HEK293 (cell line): ENCODE measurements around the gene TANK.

Experiments
- AEBP2 ChIP-seq: fragments of 450-650 bp; formaldehyde crosslinking; IDR thresholded peaks from 2 replicates; pipeline ENCODE4 v1.5.1; 2016; ENCODE audit warnings: missing biosample characterization, missing genetic modification characterization, borderline replicate concordance
- ATF2 ChIP-seq: fragments of 450-650 bp; formaldehyde crosslinking; IDR thresholded peaks from 2 replicates; pipeline ENCODE4 v1.5.1; 2016; ENCODE audit warnings: missing biosample characterization, missing genetic modification characterization, low read depth
- BCL11B ChIP-seq: fragments of 450-650 bp; formaldehyde crosslinking; IDR thresholded peaks from 2 replicates; pipeline ENCODE4 v1.5.1; 2016; ENCODE audit warnings: low read depth, missing biosample characterization, missing genetic modification characterization
- GLI4 ChIP-seq: fragments of 450-650 bp; formaldehyde crosslinking; IDR thresholded peaks from 2 replicates; pipeline ENCODE4 v1.5.1; 2016; ENCODE audit warnings: missing biosample characterization, missing genetic modification characterization
- GLIS1 ChIP-seq: fragments of 450-650 bp; formaldehyde crosslinking; IDR thresholded peaks from 2 replicates; pipeline ENCODE4 v1.5.1; 2016; ENCODE audit warnings: missing biosample characterization, missing genetic modification characterization
- HIC1 ChIP-seq: fragments of 450-650 bp; formaldehyde crosslinking; IDR thresholded peaks from 2 replicates; pipeline ENCODE4 v1.5.1; 2016; ENCODE audit warnings: missing biosample characterization, missing genetic modification characterization
- KLF10 ChIP-seq: fragments of 450-650 bp; IDR thresholded peaks from 2 replicates; pipeline ENCODE4 v1.5.1; 2018; ENCODE audit warnings: missing biosample characterization, mild to moderate bottlenecking, missing genetic modification characterization
- KLF8 ChIP-seq: fragments of 450-650 bp; formaldehyde crosslinking; IDR thresholded peaks from 2 replicates; pipeline ENCODE4 v1.5.1; 2016; ENCODE audit warnings: missing biosample characterization, missing genetic modification characterization
- SALL2 ChIP-seq: fragments of 450-650 bp; formaldehyde crosslinking; IDR thresholded peaks from 2 replicates; pipeline ENCODE4 v1.5.0; 2017; ENCODE audit warnings: missing biosample characterization, mild to moderate bottlenecking, missing genetic modification characterization, borderline replicate concordance
- YY2 ChIP-seq: fragments of 450-650 bp; formaldehyde crosslinking; IDR thresholded peaks from 2 replicates; pipeline ENCODE4 v1.5.1; 2016; ENCODE audit warnings: missing biosample characterization, missing genetic modification characterization
- ZBTB7A ChIP-seq: fragments of 450-650 bp; formaldehyde crosslinking; IDR thresholded peaks from 2 replicates; pipeline ENCODE4 v1.5.1; 2016; ENCODE audit warnings: low read depth, missing biosample characterization, missing genetic modification characterization
- ZEB2 ChIP-seq: fragments of 450-650 bp; formaldehyde crosslinking; IDR thresholded peaks from 2 replicates; pipeline ENCODE4 v1.5.1; 2016; ENCODE audit warnings: missing biosample characterization, missing genetic modification characterization
- ZFP69B ChIP-seq: fragments of 450-650 bp; formaldehyde crosslinking; IDR thresholded peaks from 2 replicates; pipeline ENCODE4 v1.5.1; 2016; ENCODE audit warnings: missing biosample characterization, missing genetic modification characterization
- ZNF114 ChIP-seq: fragments of 450-650 bp; formaldehyde crosslinking; IDR thresholded peaks from 2 replicates; pipeline ENCODE4 v1.5.0; 2017; ENCODE audit warnings: missing biosample characterization, missing genetic modification characterization
- ZNF148 ChIP-seq: fragments of 450-650 bp; formaldehyde crosslinking; IDR thresholded peaks from 2 replicates; pipeline ENCODE4 v1.5.0; 2017; ENCODE audit warnings: missing biosample characterization, missing genetic modification characterization, borderline replicate concordance
- ZNF16 ChIP-seq: fragments of 450-650 bp; formaldehyde crosslinking; IDR thresholded peaks from 2 replicates; pipeline ENCODE4 v1.5.1; 2016; ENCODE audit warnings: low read depth, missing biosample characterization, missing genetic modification characterization
- ZNF19 ChIP-seq: fragments of 450-650 bp; formaldehyde crosslinking; IDR thresholded peaks from 2 replicates; pipeline ENCODE4; 2016; ENCODE audit warnings: missing biosample characterization, missing genetic modification characterization, low read depth
- ZNF239 ChIP-seq: fragments of 450-650 bp; formaldehyde crosslinking; IDR thresholded peaks from 2 replicates; pipeline ENCODE4 v1.5.1; 2016; ENCODE audit warnings: missing biosample characterization, missing genetic modification characterization
- ZNF266 ChIP-seq: fragments of 450-650 bp; formaldehyde crosslinking; IDR thresholded peaks from 2 replicates; pipeline ENCODE4 v1.5.1; 2016; ENCODE audit warnings: missing biosample characterization, missing genetic modification characterization, low read depth
- ZNF311 ChIP-seq: fragments of 450-650 bp; formaldehyde crosslinking; IDR thresholded peaks from 2 replicates; pipeline ENCODE4 v1.5.1; 2017; ENCODE audit warnings: missing biosample characterization, missing genetic modification characterization, borderline replicate concordance
- ZNF362 ChIP-seq: fragments of 450-650 bp; formaldehyde crosslinking; IDR thresholded peaks from 2 replicates; pipeline ENCODE4 v1.5.1; 2016; ENCODE audit warnings: missing biosample characterization, missing genetic modification characterization
- ZNF366 ChIP-seq: fragments of 450-650 bp; formaldehyde crosslinking; conservative IDR thresholded peaks from 2 replicates; pipeline ENCODE4 v1.5.1; 2016; ENCODE audit warnings: missing biosample characterization, missing genetic modification characterization
- ZNF398 ChIP-seq: fragments of 450-650 bp; formaldehyde crosslinking; IDR thresholded peaks from 2 replicates; pipeline ENCODE4 v1.5.1; 2017; ENCODE audit warnings: missing biosample characterization, missing genetic modification characterization
- ZNF426 ChIP-seq: fragments of 450-650 bp; formaldehyde crosslinking; IDR thresholded peaks from 2 replicates; pipeline ENCODE4 v1.5.1; 2017; ENCODE audit warnings: missing biosample characterization, missing genetic modification characterization, mild to moderate bottlenecking, inconsistent platforms, moderate library complexity
- ZNF560 ChIP-seq: fragments of 450-650 bp; formaldehyde crosslinking; IDR thresholded peaks from 2 replicates; pipeline ENCODE4 v1.5.1; 2017; ENCODE audit warnings: missing biosample characterization, missing genetic modification characterization, borderline replicate concordance
- ZNF596 ChIP-seq: fragments of 450-650 bp; IDR thresholded peaks from 2 replicates; pipeline ENCODE4 v1.5.0; 2018; ENCODE audit warnings: missing biosample characterization, mild to moderate bottlenecking, missing genetic modification characterization, moderate library complexity
- ZNF654 ChIP-seq: fragments of 450-650 bp; formaldehyde crosslinking; IDR thresholded peaks from 2 replicates; pipeline ENCODE4 v1.5.1; 2016; ENCODE audit warnings: low read depth, missing biosample characterization, missing genetic modification characterization
- ZNF768 ChIP-seq: fragments of 450-650 bp; formaldehyde crosslinking; IDR thresholded peaks from 2 replicates; pipeline ENCODE4 v1.5.1; 2018; ENCODE audit warnings: missing biosample characterization, mild to moderate bottlenecking, missing genetic modification characterization
- ZNF792 ChIP-seq: fragments of 450-650 bp; formaldehyde crosslinking; IDR thresholded peaks from 2 replicates; pipeline ENCODE4 v1.5.1; 2016; ENCODE audit warnings: missing biosample characterization, missing genetic modification characterization

Gene TANK

GRCh38 chr2:161160226-161161073, at the start of gene TANK (continued):
- TF ChIP-seq ZNF266 (tag by site-specific recombination): no peak
- TF ChIP-seq ZNF239: no peak
- no peak for TF ChIP-seq ATF2
- no peak for TF ChIP-seq ZNF362 (tag by site-specific recombination)
- TF ChIP-seq ZNF654: no peak
- no peak for TF ChIP-seq ZNF114 (tag by site-specific recombination)
- no peak for TF ChIP-seq ZNF16 (tag by site-specific recombination)
- TF ChIP-seq ZNF19 (tag by site-specific recombination): no peak
- peak; percentile 36; the same call in 1 of the 2 replicates for TF ChIP-seq BCL11B (tag by site-specific recombination)
- no peak for TF ChIP-seq ZFP69B
- no peak for TF ChIP-seq ZNF560 (tag by site-specific recombination)
- TF ChIP-seq ZBTB7A (tag by site-specific recombination): no peak
- TF ChIP-seq GLI4 (tag by site-specific recombination): no peak
- no peak for TF ChIP-seq SALL2 (tag by site-specific recombination)
- TF ChIP-seq YY2 (tag by site-specific recombination): no peak
- TF ChIP-seq ZEB2: no peak
- peak; percentile 56 for TF ChIP-seq HIC1
- no peak for TF ChIP-seq ZNF398 (tag by site-specific recombination)
- TF ChIP-seq ZNF311 (tag by site-specific recombination): no peak
- TF ChIP-seq ZNF792 (tag by site-specific recombination): no peak
- no peak for TF ChIP-seq GLIS1 (tag by site-specific recombination)
- no peak for TF ChIP-seq ZNF366 (tag by site-specific recombination)
- no peak for TF ChIP-seq ZNF596 (tag by site-specific recombination)
- TF ChIP-seq ZNF768 (tag by site-specific recombination): no peak
- no peak for TF ChIP-seq AEBP2 (tag by site-specific recombination)
- TF ChIP-seq ZNF426 (tag by site-specific recombination): no peak
- no peak; the same call in 1 of the 2 replicates for TF ChIP-seq KLF10 (tag by site-specific recombination)
- TF ChIP-seq ZNF148 (tag by site-specific recombination): no peak
- TF ChIP-seq KLF8: peak; percentile 64; the same call in 1 of the 2 replicates
